ENCODE data around the gene PRR16. TPM values are rescaled to one million over a fixed set of nuclear protein-coding genes. Genes with fewer than 3 reads are reported as not detected.

The PRR16 gene
- total and polyA plus RNA-seq, 2 experiments from 2014 or later = 1.0 to 1.7 TPM

GRCh38 chr5:120451445-120451844, 12.7 kb upstream of the PRR16 start (continued):
- TF ChIP-seq, protein P1, sequence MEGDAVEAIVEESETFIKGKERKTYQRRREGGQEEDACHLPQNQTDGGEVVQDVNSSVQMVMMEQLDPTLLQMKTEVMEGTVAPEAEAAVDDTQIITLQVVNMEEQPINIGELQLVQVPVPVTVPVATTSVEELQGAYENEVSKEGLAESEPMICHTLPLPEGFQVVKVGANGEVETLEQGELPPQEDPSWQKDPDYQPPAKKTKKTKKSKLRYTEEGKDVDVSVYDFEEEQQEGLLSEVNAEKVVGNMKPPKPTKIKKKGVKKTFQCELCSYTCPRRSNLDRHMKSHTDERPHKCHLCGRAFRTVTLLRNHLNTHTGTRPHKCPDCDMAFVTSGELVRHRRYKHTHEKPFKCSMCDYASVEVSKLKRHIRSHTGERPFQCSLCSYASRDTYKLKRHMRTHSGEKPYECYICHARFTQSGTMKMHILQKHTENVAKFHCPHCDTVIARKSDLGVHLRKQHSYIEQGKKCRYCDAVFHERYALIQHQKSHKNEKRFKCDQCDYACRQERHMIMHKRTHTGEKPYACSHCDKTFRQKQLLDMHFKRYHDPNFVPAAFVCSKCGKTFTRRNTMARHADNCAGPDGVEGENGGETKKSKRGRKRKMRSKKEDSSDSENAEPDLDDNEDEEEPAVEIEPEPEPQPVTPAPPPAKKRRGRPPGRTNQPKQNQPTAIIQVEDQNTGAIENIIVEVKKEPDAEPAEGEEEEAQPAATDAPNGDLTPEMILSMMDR (conservative IDR thresholded peaks at IDR 0.05; ENCODE audit: low read depth in 2 of 2) = no peak
- no peak for TF ChIP-seq CREB1 (CRISPR knock-in tag; IDR thresholded peaks at IDR 0.05; ENCODE audit: low read depth)
- no peak for TF ChIP-seq JUNB (IDR thresholded peaks at IDR 0.05; ENCODE audit: unreplicated experiment)
- no peak for TF ChIP-seq EZH2phosphoT487 (IDR thresholded peaks at IDR 0.05; ENCODE audit: unreplicated experiment)
- TF ChIP-seq, protein P2, sequence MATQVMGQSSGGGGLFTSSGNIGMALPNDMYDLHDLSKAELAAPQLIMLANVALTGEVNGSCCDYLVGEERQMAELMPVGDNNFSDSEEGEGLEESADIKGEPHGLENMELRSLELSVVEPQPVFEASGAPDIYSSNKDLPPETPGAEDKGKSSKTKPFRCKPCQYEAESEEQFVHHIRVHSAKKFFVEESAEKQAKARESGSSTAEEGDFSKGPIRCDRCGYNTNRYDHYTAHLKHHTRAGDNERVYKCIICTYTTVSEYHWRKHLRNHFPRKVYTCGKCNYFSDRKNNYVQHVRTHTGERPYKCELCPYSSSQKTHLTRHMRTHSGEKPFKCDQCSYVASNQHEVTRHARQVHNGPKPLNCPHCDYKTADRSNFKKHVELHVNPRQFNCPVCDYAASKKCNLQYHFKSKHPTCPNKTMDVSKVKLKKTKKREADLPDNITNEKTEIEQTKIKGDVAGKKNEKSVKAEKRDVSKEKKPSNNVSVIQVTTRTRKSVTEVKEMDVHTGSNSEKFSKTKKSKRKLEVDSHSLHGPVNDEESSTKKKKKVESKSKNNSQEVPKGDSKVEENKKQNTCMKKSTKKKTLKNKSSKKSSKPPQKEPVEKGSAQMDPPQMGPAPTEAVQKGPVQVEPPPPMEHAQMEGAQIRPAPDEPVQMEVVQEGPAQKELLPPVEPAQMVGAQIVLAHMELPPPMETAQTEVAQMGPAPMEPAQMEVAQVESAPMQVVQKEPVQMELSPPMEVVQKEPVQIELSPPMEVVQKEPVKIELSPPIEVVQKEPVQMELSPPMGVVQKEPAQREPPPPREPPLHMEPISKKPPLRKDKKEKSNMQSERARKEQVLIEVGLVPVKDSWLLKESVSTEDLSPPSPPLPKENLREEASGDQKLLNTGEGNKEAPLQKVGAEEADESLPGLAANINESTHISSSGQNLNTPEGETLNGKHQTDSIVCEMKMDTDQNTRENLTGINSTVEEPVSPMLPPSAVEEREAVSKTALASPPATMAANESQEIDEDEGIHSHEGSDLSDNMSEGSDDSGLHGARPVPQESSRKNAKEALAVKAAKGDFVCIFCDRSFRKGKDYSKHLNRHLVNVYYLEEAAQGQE (IDR thresholded peaks at IDR 0.05; ENCODE audit: unreplicated experiment) = no peak

DNA sequence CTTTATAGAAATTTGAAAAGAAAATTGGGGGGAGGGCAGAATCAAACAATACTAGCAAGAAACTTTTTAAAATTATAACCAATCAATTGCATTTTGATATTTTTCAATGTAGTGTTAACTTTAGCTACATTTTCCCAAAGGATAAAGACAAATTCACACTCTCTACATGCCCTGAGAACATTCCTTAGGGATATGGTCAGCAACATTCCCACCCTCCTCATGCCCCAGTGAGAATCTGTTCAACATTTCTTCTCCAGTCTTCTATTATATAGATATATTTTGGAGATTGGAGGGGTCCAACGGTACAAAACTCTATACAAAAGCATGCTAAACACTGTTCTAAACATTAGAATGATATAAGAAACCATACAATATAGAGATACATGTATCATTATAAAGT, 11.6 kb upstream of the PRR16 start:
- H3K27ac ChIP-seq (ENCODE audit: low read depth) = no peak overlapping the region
- no peaks in the 10 kb centered on the region for H3K27me3 ChIP-seq (ENCODE audit: insufficient read depth)
- DNase-seq (ENCODE audit: low spot score) = no peak
- no peaks in the 10 kb centered on the region for H3F3A ChIP-seq (replicated peaks; ENCODE audit: low read depth)
- peaks cover 3% of the 10 kb centered on the region for H3K9me3 Mint-ChIP-seq
- no peaks in the 10 kb centered on the region for H3K36me3 Mint-ChIP-seq (ENCODE audit: low read depth)
- H3K27ac Mint-ChIP-seq = no peak overlapping the region
- H3K4me3 Mint-ChIP-seq = no peak overlapping the region
- no peaks in the 10 kb centered on the region for H4K20me1 ChIP-seq (replicated peaks; ENCODE audit: insufficient read depth)
- 0 out of 2 replicates have a peak, but pooled peaks cover under 1% of the 10 kb centered on the region for H3K4me1 ChIP-seq (ENCODE audit: insufficient read depth)
- H3K36me3 ChIP-seq (ENCODE audit: insufficient read depth) = no peaks in the 10 kb centered on the region
- peaks cover 3% of the 10 kb centered on the region; the same call in 1 of the 2 replicates for H3K9me2 ChIP-seq (ENCODE audit: insufficient read depth)
- peaks cover 5% of the 10 kb centered on the region; the same call in 2 of the 3 replicates for H3K4me1 Mint-ChIP-seq
- no peak for ATAC-seq
- H3K79me2 ChIP-seq (replicated peaks; ENCODE audit: insufficient read depth) = no peaks in the 10 kb centered on the region
- H2AFZ ChIP-seq = no peak overlapping the region
- H3K4me3 ChIP-seq = no peak overlapping the region
- H3K4me2 ChIP-seq = no peak overlapping the region
- peaks cover 1% of the 10 kb centered on the region for H3K27me3 Mint-ChIP-seq (ENCODE audit: insufficient read depth, low read depth, poor library complexity)
- TF ChIP-seq EZH2 (IDR thresholded peaks at IDR 0.05; ENCODE audit: low read depth, unreplicated experiment) (no peak), ZNF114 (CRISPR knock-in tag; IDR thresholded peaks at IDR 0.05) (no peak), ZNF331 (CRISPR knock-in tag; IDR thresholded peaks at IDR 0.05; ENCODE audit: low read depth) (no peak), NANOG (IDR thresholded peaks at IDR 0.05; ENCODE audit: borderline replicate concordance) (no peak), ZNF462 (CRISPR knock-in tag; IDR thresholded peaks at IDR 0.05) (no peak)
- TF ChIP-seq, protein P2 (IDR thresholded peaks at IDR 0.05; ENCODE audit: unreplicated experiment) = no peak

Data from GM23338 (cell line).